ENCODE data around the gene MPP1.

DNA sequence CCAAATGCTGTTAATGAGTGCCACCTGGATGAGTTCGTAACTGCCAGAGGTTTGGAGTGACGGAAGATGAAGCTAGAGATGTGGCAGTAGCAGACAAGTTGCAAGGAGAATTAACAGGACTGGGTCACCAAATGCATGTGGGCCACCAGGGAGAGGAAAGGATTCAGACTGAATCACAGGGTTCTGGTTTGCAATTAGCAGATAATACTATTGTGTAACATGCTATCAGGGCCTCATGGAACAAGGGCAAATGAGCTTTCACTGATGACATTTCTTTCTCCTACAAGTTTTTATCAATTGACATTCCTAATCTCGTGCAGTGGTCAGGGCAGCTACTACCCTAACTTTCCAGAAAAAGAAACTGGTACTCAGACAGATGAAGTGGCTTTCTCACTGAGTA lies 75.8 kb downstream of the MPP1 start:
- TF ChIP-seq, protein P1, sequence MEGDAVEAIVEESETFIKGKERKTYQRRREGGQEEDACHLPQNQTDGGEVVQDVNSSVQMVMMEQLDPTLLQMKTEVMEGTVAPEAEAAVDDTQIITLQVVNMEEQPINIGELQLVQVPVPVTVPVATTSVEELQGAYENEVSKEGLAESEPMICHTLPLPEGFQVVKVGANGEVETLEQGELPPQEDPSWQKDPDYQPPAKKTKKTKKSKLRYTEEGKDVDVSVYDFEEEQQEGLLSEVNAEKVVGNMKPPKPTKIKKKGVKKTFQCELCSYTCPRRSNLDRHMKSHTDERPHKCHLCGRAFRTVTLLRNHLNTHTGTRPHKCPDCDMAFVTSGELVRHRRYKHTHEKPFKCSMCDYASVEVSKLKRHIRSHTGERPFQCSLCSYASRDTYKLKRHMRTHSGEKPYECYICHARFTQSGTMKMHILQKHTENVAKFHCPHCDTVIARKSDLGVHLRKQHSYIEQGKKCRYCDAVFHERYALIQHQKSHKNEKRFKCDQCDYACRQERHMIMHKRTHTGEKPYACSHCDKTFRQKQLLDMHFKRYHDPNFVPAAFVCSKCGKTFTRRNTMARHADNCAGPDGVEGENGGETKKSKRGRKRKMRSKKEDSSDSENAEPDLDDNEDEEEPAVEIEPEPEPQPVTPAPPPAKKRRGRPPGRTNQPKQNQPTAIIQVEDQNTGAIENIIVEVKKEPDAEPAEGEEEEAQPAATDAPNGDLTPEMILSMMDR (conservative IDR thresholded peaks at IDR 0.05; ENCODE audit: low read length), result no peak
- no peak for TF ChIP-seq EZH2phosphoT487 (IDR thresholded peaks at IDR 0.05; ENCODE audit: borderline replicate concordance, low read depth, low read length)
